ENCODE measurements around the gene WNT6. TPM values are rescaled to one million over a fixed set of nuclear protein-coding genes. Genes with fewer than 3 reads are reported as not detected.

WNT6 gene
- total RNA-seq, 1 donor from 2014 or later = 0.66 TPM

DNA sequence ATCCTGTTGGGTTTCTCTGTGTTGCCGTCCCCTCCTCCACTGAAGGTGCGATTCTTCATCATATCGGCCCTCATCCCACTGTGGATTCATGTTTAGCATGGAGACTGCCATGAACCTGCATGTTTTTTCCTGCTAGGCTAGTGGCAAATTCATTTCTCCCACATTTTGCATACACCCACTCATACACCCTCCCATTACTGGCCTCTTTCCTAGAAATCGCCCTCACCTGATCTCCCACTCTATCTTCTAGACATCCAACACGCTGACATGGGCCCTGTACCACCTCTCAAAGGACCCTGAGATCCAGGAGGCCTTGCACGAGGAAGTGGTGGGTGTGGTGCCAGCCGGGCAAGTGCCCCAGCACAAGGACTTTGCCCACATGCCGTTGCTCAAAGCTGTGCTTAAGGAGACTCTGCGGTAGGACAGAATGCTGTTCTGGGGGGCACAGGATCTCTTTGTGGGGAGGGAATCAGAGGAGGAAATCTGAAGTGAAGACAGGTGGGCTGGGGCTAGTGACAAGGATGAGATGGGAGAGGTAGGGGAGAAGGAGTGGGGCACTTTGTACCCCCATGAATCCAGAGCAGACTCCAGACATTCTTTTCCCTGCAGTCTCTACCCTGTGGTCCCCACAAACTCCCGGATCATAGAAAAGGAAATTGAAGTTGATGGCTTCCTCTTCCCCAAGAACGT is 45.7 kb upstream of the WNT6 start:
- no peak for DNase-seq
- peaks cover 7% of the 10 kb centered on the region for H3K27me3 Mint-ChIP-seq (ENCODE audit: unreplicated experiment)
- H3K4me3 Mint-ChIP-seq (ENCODE audit: unreplicated experiment) = no peak overlapping the region
- H3K27ac Mint-ChIP-seq (ENCODE audit: unreplicated experiment) = no peak overlapping the region
- no peaks in the 10 kb centered on the region for H3K4me1 Mint-ChIP-seq (ENCODE audit: low read depth, unreplicated experiment)
- H3K36me3 Mint-ChIP-seq (ENCODE audit: unreplicated experiment) = no peaks in the 10 kb centered on the region
- H3K9me3 Mint-ChIP-seq (ENCODE audit: unreplicated experiment) = no peaks in the 10 kb centered on the region
- TF ChIP-seq, protein P1, sequence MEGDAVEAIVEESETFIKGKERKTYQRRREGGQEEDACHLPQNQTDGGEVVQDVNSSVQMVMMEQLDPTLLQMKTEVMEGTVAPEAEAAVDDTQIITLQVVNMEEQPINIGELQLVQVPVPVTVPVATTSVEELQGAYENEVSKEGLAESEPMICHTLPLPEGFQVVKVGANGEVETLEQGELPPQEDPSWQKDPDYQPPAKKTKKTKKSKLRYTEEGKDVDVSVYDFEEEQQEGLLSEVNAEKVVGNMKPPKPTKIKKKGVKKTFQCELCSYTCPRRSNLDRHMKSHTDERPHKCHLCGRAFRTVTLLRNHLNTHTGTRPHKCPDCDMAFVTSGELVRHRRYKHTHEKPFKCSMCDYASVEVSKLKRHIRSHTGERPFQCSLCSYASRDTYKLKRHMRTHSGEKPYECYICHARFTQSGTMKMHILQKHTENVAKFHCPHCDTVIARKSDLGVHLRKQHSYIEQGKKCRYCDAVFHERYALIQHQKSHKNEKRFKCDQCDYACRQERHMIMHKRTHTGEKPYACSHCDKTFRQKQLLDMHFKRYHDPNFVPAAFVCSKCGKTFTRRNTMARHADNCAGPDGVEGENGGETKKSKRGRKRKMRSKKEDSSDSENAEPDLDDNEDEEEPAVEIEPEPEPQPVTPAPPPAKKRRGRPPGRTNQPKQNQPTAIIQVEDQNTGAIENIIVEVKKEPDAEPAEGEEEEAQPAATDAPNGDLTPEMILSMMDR (IDR thresholded peaks at IDR 0.05; ENCODE audit: partially characterized antibody, unreplicated experiment) = no peak

DNA sequence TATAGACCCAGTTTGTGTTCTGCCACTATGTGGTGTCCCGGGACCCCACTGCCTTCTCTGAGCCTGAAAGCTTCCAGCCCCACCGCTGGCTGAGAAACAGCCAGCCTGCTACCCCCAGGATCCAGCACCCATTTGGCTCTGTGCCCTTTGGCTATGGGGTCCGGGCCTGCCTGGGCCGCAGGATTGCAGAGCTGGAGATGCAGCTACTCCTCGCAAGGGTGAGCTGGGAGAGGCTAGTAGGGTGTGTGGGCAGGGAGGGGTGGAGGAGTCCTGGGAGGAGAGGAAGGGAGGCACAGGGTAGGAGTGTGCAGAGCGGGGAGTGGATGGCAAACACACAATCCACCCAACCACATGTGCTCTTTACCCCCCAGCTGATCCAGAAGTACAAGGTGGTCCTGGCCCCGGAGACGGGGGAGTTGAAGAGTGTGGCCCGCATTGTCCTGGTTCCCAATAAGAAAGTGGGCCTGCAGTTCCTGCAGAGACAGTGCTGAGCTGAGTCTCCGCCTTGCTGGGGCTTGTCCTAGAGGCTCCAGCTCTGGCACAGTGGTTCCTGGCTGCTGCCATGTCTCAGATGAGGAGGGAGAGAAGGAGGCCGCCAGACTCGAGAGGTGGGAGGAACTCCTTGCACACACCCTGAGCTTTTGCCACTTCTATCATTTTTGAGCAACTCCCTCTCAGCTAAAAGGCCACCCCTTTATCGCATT is 44.9 kb upstream of the WNT6 start:
- TF ChIP-seq, protein P1 (IDR thresholded peaks at IDR 0.05; ENCODE audit: partially characterized antibody, unreplicated experiment) = no peak
- Mint-ChIP-seq H3K4me3 (ENCODE audit: unreplicated experiment) (no peak overlapping the region), H3K9me3 (ENCODE audit: unreplicated experiment) (no peaks in the 10 kb centered on the region), H3K27ac (ENCODE audit: unreplicated experiment) (no peak overlapping the region), H3K36me3 (ENCODE audit: unreplicated experiment) (no peaks in the 10 kb centered on the region), H3K4me1 (ENCODE audit: low read depth, unreplicated experiment) (no peaks in the 10 kb centered on the region), H3K27me3 (ENCODE audit: unreplicated experiment) (peaks cover 7% of the 10 kb centered on the region)
- no peak for DNase-seq

DNA sequence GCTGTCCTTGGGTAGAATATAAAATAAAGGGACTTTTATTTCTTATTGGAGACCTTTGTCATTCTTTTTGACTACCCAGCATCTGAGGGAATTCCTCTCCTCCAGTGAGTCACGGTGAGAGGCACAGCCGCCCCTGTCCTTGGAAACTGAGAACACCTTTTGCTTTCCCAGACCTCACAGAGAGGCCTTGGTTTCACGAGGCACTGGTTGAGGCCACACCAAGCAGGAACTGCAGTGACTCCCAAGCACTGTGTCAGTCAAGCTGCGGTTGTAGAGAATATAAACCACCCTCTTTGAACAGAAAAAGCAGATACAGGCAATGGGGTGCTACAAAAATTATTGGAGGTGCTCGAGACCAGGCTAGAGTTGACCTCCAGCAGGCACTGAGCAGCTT is 44.4 kb upstream of the WNT6 start:
- no peaks in the 10 kb centered on the region for H3K36me3 Mint-ChIP-seq (ENCODE audit: unreplicated experiment)
- H3K9me3 Mint-ChIP-seq (ENCODE audit: unreplicated experiment) = no peaks in the 10 kb centered on the region
- DNase-seq = no peak
- no peaks in the 10 kb centered on the region for H3K4me1 Mint-ChIP-seq (ENCODE audit: low read depth, unreplicated experiment)
- H3K4me3 Mint-ChIP-seq (ENCODE audit: unreplicated experiment) = no peak overlapping the region
- peaks cover 7% of the 10 kb centered on the region for H3K27me3 Mint-ChIP-seq (ENCODE audit: unreplicated experiment)
- TF ChIP-seq, protein P1 (IDR thresholded peaks at IDR 0.05; ENCODE audit: partially characterized antibody, unreplicated experiment) = no peak
- no peak overlapping the region for H3K27ac Mint-ChIP-seq (ENCODE audit: unreplicated experiment)

DNA sequence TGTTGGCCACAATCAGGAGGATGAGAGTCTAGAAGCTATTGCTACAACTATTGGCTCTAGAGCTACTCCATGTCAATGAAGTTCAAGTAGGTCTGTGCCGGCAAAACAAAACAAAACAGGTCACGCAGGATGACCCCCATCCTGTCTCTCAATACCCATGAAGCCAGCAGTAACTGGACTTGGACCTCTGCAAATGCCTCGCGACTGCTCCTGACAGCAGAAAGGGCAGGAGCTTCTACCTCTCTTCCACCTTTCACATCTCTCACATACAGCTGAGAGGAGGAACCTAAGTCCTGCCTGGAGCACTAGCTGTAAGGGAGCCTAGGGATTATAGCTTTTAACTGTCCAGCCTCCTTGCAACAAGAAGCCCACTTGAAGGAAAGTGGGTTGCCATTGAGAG is 44.0 kb upstream of the WNT6 start:
- H3K27me3 Mint-ChIP-seq (ENCODE audit: unreplicated experiment) = peaks cover 7% of the 10 kb centered on the region
- no peak overlapping the region for H3K27ac Mint-ChIP-seq (ENCODE audit: unreplicated experiment)
- DNase-seq = no peak
- H3K36me3 Mint-ChIP-seq (ENCODE audit: unreplicated experiment) = no peaks in the 10 kb centered on the region
- TF ChIP-seq, protein P1 (IDR thresholded peaks at IDR 0.05; ENCODE audit: partially characterized antibody, unreplicated experiment) = no peak
- H3K9me3 Mint-ChIP-seq (ENCODE audit: unreplicated experiment) = no peaks in the 10 kb centered on the region
- H3K4me1 Mint-ChIP-seq (ENCODE audit: low read depth, unreplicated experiment) = no peaks in the 10 kb centered on the region
- H3K4me3 Mint-ChIP-seq (ENCODE audit: unreplicated experiment) = no peak overlapping the region

DNA sequence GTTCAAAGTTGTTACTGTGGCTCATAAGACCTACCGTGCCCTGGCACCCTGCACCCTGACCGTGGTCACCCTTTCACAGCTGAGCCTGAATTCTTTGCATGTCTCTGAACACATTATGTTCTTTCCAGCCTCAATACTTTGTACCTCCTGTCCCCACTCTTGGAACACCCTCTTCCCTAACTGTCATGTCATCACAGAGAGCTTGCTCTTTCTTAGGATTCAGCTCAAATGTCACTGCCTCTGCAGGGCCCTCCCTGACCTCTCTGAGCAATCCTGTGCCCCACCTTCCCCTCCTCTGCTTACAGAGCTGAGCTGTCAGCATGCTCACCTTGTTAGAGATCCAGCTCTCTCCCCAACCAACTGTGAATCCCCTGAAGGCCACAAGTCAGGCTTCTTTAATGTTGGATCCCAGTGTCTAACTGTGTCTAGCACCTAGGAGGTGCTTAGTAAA is 43.0 kb upstream of the WNT6 start:
- TF ChIP-seq, protein P1 (IDR thresholded peaks at IDR 0.05; ENCODE audit: partially characterized antibody, unreplicated experiment) = no peak
- Mint-ChIP-seq H3K4me3 (ENCODE audit: unreplicated experiment) (no peak overlapping the region), H3K4me1 (ENCODE audit: low read depth, unreplicated experiment) (no peaks in the 10 kb centered on the region), H3K36me3 (ENCODE audit: unreplicated experiment) (no peaks in the 10 kb centered on the region), H3K27me3 (ENCODE audit: unreplicated experiment) (peaks cover 7% of the 10 kb centered on the region), H3K27ac (ENCODE audit: unreplicated experiment) (no peak overlapping the region), H3K9me3 (ENCODE audit: unreplicated experiment) (no peaks in the 10 kb centered on the region)
- no peak for DNase-seq

Measured in glutamatergic neuron (in vitro differentiated cells).